ENCODE data around the gene NCKAP5. TPM values are rescaled to one million over a fixed set of nuclear protein-coding genes. Genes with fewer than 3 reads are reported as not detected.

Gene NCKAP5
- total RNA-seq, 1 donor from 2014 or later = 0.26 TPM

DNA sequence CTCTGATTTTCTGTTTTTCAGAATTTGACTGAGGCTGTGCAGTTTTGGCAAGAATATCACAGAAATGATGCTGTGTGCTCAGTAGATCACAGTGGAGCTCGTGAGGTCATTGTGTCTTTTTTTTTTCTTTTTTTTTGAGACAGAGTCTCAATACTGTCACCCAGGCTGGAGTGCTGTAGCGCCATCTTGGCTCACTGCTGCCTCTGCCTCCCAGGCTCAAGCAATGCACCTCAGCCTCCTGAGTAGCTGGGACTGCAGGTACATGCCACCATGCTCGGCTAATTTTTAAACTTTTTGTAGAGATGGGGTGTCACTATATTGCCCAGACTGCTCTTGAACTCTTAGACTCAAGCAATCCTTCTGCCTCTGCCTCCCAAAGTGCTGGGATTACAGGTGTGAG is 203.6 kb downstream of the NCKAP5 start:
- Histone ChIP-seq H3K27me3 (ENCODE audit: control insufficient read depth, insufficient read depth, low read length) (no peaks in the 10 kb centered on the region), H3K4me3 (ENCODE audit: low read depth, low read length) (no peak overlapping the region), H3K36me3 (ENCODE audit: control insufficient read depth, insufficient read depth, low read length) (no peaks in the 10 kb centered on the region)
- no peak for FAIRE-seq
- TF ChIP-seq, protein P1, sequence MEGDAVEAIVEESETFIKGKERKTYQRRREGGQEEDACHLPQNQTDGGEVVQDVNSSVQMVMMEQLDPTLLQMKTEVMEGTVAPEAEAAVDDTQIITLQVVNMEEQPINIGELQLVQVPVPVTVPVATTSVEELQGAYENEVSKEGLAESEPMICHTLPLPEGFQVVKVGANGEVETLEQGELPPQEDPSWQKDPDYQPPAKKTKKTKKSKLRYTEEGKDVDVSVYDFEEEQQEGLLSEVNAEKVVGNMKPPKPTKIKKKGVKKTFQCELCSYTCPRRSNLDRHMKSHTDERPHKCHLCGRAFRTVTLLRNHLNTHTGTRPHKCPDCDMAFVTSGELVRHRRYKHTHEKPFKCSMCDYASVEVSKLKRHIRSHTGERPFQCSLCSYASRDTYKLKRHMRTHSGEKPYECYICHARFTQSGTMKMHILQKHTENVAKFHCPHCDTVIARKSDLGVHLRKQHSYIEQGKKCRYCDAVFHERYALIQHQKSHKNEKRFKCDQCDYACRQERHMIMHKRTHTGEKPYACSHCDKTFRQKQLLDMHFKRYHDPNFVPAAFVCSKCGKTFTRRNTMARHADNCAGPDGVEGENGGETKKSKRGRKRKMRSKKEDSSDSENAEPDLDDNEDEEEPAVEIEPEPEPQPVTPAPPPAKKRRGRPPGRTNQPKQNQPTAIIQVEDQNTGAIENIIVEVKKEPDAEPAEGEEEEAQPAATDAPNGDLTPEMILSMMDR (IDR thresholded peaks at IDR 0.05; ENCODE audit: insufficient read depth, low read length, severe bottlenecking) = no peak
- no peak for DNase-seq (ENCODE audit: low read depth)

DNA sequence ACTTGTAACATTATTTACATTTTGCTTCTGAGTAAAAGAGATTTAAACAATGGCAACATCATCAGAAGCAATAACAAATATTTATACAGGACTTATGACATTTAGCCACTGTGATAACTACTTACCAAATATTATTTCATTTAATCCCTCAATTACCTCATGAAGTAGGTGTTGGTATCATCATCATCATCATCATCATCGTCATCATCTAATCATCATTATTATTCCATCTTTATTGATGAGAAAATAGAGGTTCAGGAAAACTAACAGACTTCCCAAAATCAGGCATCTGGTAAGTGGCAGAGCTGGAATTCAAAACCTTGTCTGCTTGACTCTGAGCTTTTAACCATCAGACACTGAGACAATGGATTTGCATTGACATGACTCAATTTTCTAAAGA is 204.4 kb downstream of the NCKAP5 start:
- no peak for FAIRE-seq
- TF ChIP-seq, protein P1 (IDR thresholded peaks at IDR 0.05; ENCODE audit: insufficient read depth, low read length, severe bottlenecking) = no peak
- Histone ChIP-seq H3K36me3 (ENCODE audit: control insufficient read depth, insufficient read depth, low read length) (no peaks in the 10 kb centered on the region), H3K27me3 (ENCODE audit: control insufficient read depth, insufficient read depth, low read length) (no peaks in the 10 kb centered on the region), H3K4me3 (ENCODE audit: low read depth, low read length) (no peak overlapping the region)
- DNase-seq (ENCODE audit: low read depth) = no peak

DNA sequence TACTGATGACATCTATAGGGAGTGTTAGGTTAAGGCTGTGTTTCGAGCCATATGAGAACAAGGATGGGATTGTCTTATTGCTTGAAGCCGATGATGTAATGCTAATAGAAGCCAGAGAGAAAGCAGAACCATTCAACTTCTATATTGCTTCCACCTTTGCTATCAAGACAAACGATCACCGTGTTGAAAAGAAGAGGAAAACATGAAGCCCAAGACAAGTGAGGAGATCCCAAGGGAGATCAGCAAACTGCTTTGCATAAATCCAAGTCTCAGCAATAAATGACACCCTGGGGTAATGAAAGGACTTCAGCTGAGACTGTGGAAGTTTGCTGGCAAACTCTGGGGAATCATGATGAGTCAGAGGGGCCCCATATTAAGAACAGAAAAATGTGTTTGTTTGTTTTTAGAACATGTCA is 206.2 kb downstream of the NCKAP5 start:
- TF ChIP-seq, protein P1 (IDR thresholded peaks at IDR 0.05; ENCODE audit: insufficient read depth, low read length, severe bottlenecking) = no peak
- DNase-seq (ENCODE audit: low read depth) (peak; percentile 67), FAIRE-seq (no peak)
- no peak overlapping the region for H3K4me3 ChIP-seq (ENCODE audit: low read depth, low read length)
- H3K36me3 ChIP-seq (ENCODE audit: control insufficient read depth, insufficient read depth, low read length) = no peaks in the 10 kb centered on the region
- H3K27me3 ChIP-seq (ENCODE audit: control insufficient read depth, insufficient read depth, low read length) = no peaks in the 10 kb centered on the region

DNA sequence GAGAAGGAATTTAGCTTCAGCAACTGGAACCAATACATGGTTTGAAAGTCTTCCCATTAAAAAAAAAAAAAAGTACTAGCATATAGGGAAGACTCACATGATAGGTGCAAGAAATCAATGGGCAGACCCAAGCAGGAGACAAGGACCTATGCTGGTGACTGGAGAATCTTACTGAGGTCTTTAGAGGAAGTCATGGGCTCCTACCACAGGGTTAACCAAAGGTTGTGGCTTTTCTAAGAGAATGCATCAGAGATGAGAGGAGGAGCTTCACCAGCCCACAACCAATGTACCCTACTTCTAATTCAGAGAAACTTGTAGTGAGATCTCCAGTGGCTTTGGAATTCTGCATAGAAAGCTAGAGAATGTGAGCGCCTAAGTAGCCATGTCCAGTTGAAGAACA is 207.4 kb downstream of the NCKAP5 start:
- Histone ChIP-seq H3K4me3 (ENCODE audit: low read depth, low read length) (no peak overlapping the region), H3K27me3 (ENCODE audit: control insufficient read depth, insufficient read depth, low read length) (no peaks in the 10 kb centered on the region), H3K36me3 (ENCODE audit: control insufficient read depth, insufficient read depth, low read length) (no peaks in the 10 kb centered on the region)
- TF ChIP-seq, protein P1 (IDR thresholded peaks at IDR 0.05; ENCODE audit: insufficient read depth, low read length, severe bottlenecking) = no peak
- DNase-seq (ENCODE audit: low read depth) (no peak), FAIRE-seq (no peak)

DNA sequence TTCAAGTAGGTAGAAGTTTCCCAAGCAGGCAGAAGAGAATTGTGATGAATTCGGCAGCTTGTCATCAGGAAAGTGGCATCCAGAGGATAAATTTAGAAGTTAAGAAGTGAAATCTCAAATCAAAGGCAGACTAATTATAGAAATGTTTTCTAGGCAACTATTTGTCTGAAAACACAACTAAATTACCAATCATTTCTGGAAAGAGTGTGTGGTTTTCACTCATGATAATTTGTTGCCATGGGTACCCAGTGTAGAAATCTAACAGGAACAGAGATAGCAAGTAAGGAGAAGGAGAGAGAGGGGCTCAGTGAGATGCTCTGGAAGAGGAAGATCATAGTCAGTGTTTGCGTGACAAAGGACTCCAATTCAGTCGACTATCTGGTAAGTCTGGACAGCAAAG is 208.1 kb downstream of the NCKAP5 start:
- TF ChIP-seq, protein P1 (IDR thresholded peaks at IDR 0.05; ENCODE audit: insufficient read depth, low read length, severe bottlenecking) = no peak
- Histone ChIP-seq H3K4me3 (ENCODE audit: low read depth, low read length) (no peak overlapping the region), H3K27me3 (ENCODE audit: control insufficient read depth, insufficient read depth, low read length) (no peaks in the 10 kb centered on the region), H3K36me3 (ENCODE audit: control insufficient read depth, insufficient read depth, low read length) (no peaks in the 10 kb centered on the region)
- FAIRE-seq (no peak), DNase-seq (ENCODE audit: low read depth) (no peak)

DNA sequence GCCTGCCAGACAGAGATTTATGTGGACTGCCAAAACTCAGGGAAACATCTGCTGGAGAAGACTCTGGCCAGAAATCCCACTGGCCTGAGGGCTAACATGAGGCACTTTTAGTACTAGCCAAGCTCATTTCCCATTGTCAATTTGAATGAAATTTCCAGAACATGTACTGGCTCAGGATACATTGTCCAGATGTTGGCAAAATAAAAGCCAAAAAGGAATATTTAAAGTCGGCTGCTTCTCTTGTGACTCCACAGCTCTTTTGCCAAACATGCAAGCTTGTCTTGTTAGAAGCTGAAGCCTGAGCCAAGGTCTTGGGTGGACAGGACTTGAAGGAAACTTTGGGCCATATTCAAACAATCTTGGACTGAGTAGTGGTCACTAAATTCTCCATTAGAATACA is 215.5 kb downstream of the NCKAP5 start:
- TF ChIP-seq, protein P1 (IDR thresholded peaks at IDR 0.05; ENCODE audit: insufficient read depth, low read length, severe bottlenecking) = no peak
- FAIRE-seq = no peak
- Histone ChIP-seq H3K36me3 (ENCODE audit: control insufficient read depth, insufficient read depth, low read length) (no peaks in the 10 kb centered on the region), H3K4me3 (ENCODE audit: low read depth, low read length) (no peak overlapping the region), H3K27me3 (ENCODE audit: control insufficient read depth, insufficient read depth, low read length) (no peaks in the 10 kb centered on the region)
- no peak for DNase-seq (ENCODE audit: low read depth)

All from bronchial epithelial cell (primary cell).